HCT116 (cell line): ENCODE results near the gene SRGAP3. TPM values are rescaled to one million over a fixed set of nuclear protein-coding genes. Genes with fewer than 3 reads are reported as not detected.

ENCODE experiments used
- ATAC-seq: fragments of 200-7000 bp; cut with Tn5 transposase; 2 replicates; pipeline ENCODE4 v1.9.1; 2020; ENCODE audit warnings: mild to moderate bottlenecking, moderate library complexity
- BruUV-seq: library from RNA; stranded (reverse); fragments of 400-500 nt; replicated peaks from 2 replicates; lab custom pipeline; 2021; lab: Mats Ljungman, UMichigan
- CTCF ChIA-PET: fragments of 300-600 bp; sonication (Branson Sonifier 250); formaldehyde crosslinking; loops from one replicate; lab custom pipeline; 2021; ENCODE audit warnings: antibody characterized with exemption; lab: Charles Lee
- POLR2A ChIA-PET: fragments of 300-600, 350-600 bp; sonication (Branson Sonifier 250); formaldehyde crosslinking; loops from one replicate; lab custom pipeline; 2021; ENCODE audit warnings: antibody characterized with exemption; lab: Charles Lee
- RAD21 ChIA-PET, 2 experiments: fragments of 300-600 bp; sonication (Branson Sonifier 250); formaldehyde crosslinking; loops; one replicate each; lab custom pipeline; 2023; ENCODE audit warnings: low total read pairs in 2 of 2; ENCODE audit not compliant: uncharacterized antibody in 2 of 2, unreplicated experiment in 2 of 2, low non-redundant PET in 1 of 2; lab: Charles Lee
- DNase-seq: peaks from one replicate; pipeline ENCODE4 v3.0.0-alpha.2; 2010; ENCODE audit warnings: low read depth, low spot score
- H2AFZ ChIP-seq: fragments of 200-600 bp; shearing (Covaris generic), sonication (generic); 2 replicates; pipeline ENCODE4 v1.6.1; 2017; ENCODE audit warnings: low read depth, mixed run types, mixed read lengths, antibody characterized with exemption, low read length; ENCODE audit not compliant: poor library complexity, severe bottlenecking
- H3K27ac ChIP-seq: 2 replicates; pipeline ENCODE4 v1.5.1; 2012; ENCODE audit warnings: low read depth, low read length
- H3K27me3 ChIP-seq: fragments of 200-600 bp; sonication (generic); 2 replicates; pipeline ENCODE4 v1.6.1; 2016; ENCODE audit warnings: mixed run types, low read length, mixed read lengths; ENCODE audit not compliant: insufficient read depth
- H3K36me3 ChIP-seq, 2 experiments: fragments of 200-500 bp in 1 of 2; fragments of 200-600 bp in 1 of 2; sonication (Bioruptor generic) in 1 of 2; sonication (generic) in 1 of 2; 2 replicates each; pipeline versions ENCODE4 v1.5.1 to v1.6.1; 2014 to 2016; ENCODE audit warnings: low read length in 2 of 2, inconsistent platforms in 1 of 2, mixed read lengths in 1 of 2, mixed run types in 1 of 2; ENCODE audit not compliant: insufficient read depth in 2 of 2, control insufficient read depth in 1 of 2
- H3K4me1 ChIP-seq, 2 experiments: fragments of 200-600 bp in 1 of 2; sonication (generic) in 1 of 2; 2 replicates each; pipeline versions ENCODE4 v1.5.1 to v1.6.1; 2012 to 2017; ENCODE audit warnings: low read length in 2 of 2, inconsistent platforms in 1 of 2, mild to moderate bottlenecking in 1 of 2, mixed read lengths in 1 of 2, mixed run types in 1 of 2, moderate library complexity in 1 of 2; ENCODE audit not compliant: insufficient read depth in 2 of 2, control insufficient read depth in 1 of 2
- H3K4me2 ChIP-seq: fragments of 200-600 bp; sonication (generic); 2 replicates; pipeline ENCODE4 v1.6.1; 2017; ENCODE audit warnings: mixed run types, low read length, mixed read lengths
- H3K4me3 ChIP-seq, 2 experiments: fragments of 200-600 bp in 1 of 2; sonication (generic) in 1 of 2; replicated peaks in 1 of 2; 2 replicates each; pipeline ENCODE4 v1.5.1; 2011 to 2016; ENCODE audit warnings: low read length in 2 of 2, control low read depth in 1 of 2, low read depth in 1 of 2, mild to moderate bottlenecking in 1 of 2, mixed read lengths in 1 of 2, mixed run types in 1 of 2
- H3K79me2 ChIP-seq: fragments of 200-600 bp; sonication (generic); 2 replicates; pipeline ENCODE4 v1.6.1; 2017; ENCODE audit warnings: mild to moderate bottlenecking, mixed run types, low read length, moderate library complexity, mixed read lengths; ENCODE audit not compliant: insufficient read depth
- H3K9ac ChIP-seq: fragments of 200-600 bp; sonication (generic); 2 replicates; pipeline ENCODE4 v1.6.1; 2016; ENCODE audit warnings: low read length, mixed read lengths
- H3K9me2 ChIP-seq: fragments of 200-600 bp; sonication (generic), shearing (Covaris generic); 2 replicates; pipeline ENCODE4 v1.6.1; 2017; ENCODE audit warnings: mixed run types, mild to moderate bottlenecking, moderate library complexity; ENCODE audit not compliant: insufficient read depth
- H3K9me3 ChIP-seq, 2 experiments: fragments of 200-500 bp in 1 of 2; fragments of 200-600 bp in 1 of 2; sonication (Bioruptor generic) in 1 of 2; sonication (generic) in 1 of 2; 2 replicates each; pipeline ENCODE4 v1.6.1; 2014 to 2017; ENCODE audit warnings: low read length in 2 of 2, mixed read lengths in 2 of 2, inconsistent platforms in 1 of 2, low read depth in 1 of 2, mild to moderate bottlenecking in 1 of 2, mixed run types in 1 of 2, moderate library complexity in 1 of 2; ENCODE audit not compliant: control insufficient read depth in 1 of 2, insufficient read depth in 1 of 2
- H4K20me1 ChIP-seq: fragments of 200-600 bp; sonication (generic), shearing (Covaris generic); 2 replicates; pipeline ENCODE4 v1.6.1; 2017; ENCODE audit warnings: mixed run types, mild to moderate bottlenecking, moderate library complexity; ENCODE audit not compliant: insufficient read depth
- ATF3 ChIP-seq: IDR thresholded peaks from 2 replicates; pipeline ENCODE4 v1.6.1; 2012
- CBX3 ChIP-seq: IDR thresholded peaks from 2 replicates; pipeline ENCODE4 v1.6.1; 2012; ENCODE audit warnings: low read depth
- CEBPB ChIP-seq: IDR thresholded peaks from 2 replicates; pipeline ENCODE4 v1.6.1; 2012; ENCODE audit warnings: low read depth
- CTCF ChIP-seq, 3 experiments: fragments of 200-600 bp in 1 of 3; sonication (generic) in 1 of 3; IDR thresholded peaks in 2 of 3; conservative IDR thresholded peaks in 1 of 3; 2 replicates each; pipeline ENCODE4 v1.5.1; 2012 to 2017; ENCODE audit warnings: low read depth in 2 of 3, low read length in 2 of 3, antibody characterized with exemption in 1 of 3, borderline replicate concordance in 1 of 3, control low read depth in 1 of 3, mild to moderate bottlenecking in 1 of 3, mixed read lengths in 1 of 3, mixed run types in 1 of 3, moderate library complexity in 1 of 3; ENCODE audit not compliant: insufficient read depth in 1 of 3
- EGR1 ChIP-seq: IDR thresholded peaks from 2 replicates; pipeline ENCODE4 v1.6.1; 2012; ENCODE audit warnings: low read depth
- ELF1 ChIP-seq: IDR thresholded peaks from 2 replicates; pipeline ENCODE4 v1.6.1; 2012; ENCODE audit warnings: low read depth, borderline replicate concordance
- EZH2 ChIP-seq: fragments of 200-600 bp; sonication (generic); IDR thresholded peaks from 2 replicates; pipeline ENCODE4 v1.6.1; 2017; ENCODE audit warnings: antibody characterized with exemption, mixed run types
- EZH2phosphoT487 ChIP-seq: fragments of 200-600 bp; IDR thresholded peaks from 2 replicates; pipeline ENCODE4 v1.6.1; 2018; ENCODE audit warnings: antibody characterized with exemption, borderline replicate concordance
- JUND ChIP-seq: IDR thresholded peaks from 2 replicates; pipeline ENCODE4 v1.6.1; 2012
- MAX ChIP-seq: IDR thresholded peaks from 2 replicates; pipeline ENCODE4 v1.6.1; 2012
- POLR2A ChIP-seq: IDR thresholded peaks from 2 replicates; pipeline ENCODE4 v1.7.0; 2011; ENCODE audit warnings: borderline replicate concordance; ENCODE audit not compliant: insufficient read depth, insufficient read length; ENCODE audit errors: extremely low read depth
- POLR2AphosphoS5 ChIP-seq: IDR thresholded peaks from 2 replicates; pipeline ENCODE4 v1.6.1; 2011; ENCODE audit warnings: mild to moderate bottlenecking, low read depth, low read length, moderate library complexity
- RAD21 ChIP-seq: IDR thresholded peaks from 2 replicates; pipeline ENCODE4 v1.6.1; 2012; ENCODE audit warnings: low read depth, mild to moderate bottlenecking
- REST ChIP-seq: IDR thresholded peaks from 2 replicates; pipeline ENCODE4 v1.6.1; 2012; ENCODE audit warnings: low read depth
- SIN3A ChIP-seq: IDR thresholded peaks from 2 replicates; pipeline ENCODE4 v1.6.1; 2012; ENCODE audit warnings: low read depth
- SP1 ChIP-seq: IDR thresholded peaks from 2 replicates; pipeline ENCODE4 v1.6.1; 2012; ENCODE audit warnings: low read depth
- YY1 ChIP-seq: IDR thresholded peaks from 2 replicates; pipeline ENCODE4 v1.6.1; 2011; ENCODE audit warnings: low read length, low read depth, moderate library complexity, mild to moderate bottlenecking; ENCODE audit not compliant: insufficient replicate concordance; ENCODE audit errors: extremely low read depth
- ZBTB33 ChIP-seq: IDR thresholded peaks from 2 replicates; pipeline ENCODE4 v1.6.1; 2011; ENCODE audit warnings: mild to moderate bottlenecking, low read length, moderate library complexity; ENCODE audit not compliant: insufficient replicate concordance; ENCODE audit errors: extremely low read depth
- ZFX ChIP-seq: fragments of 450-650 bp; IDR thresholded peaks from 2 replicates; pipeline ENCODE4 v1.6.1; 2017
- ZNF274 ChIP-seq: fragments of 200-500 bp; sonication (Bioruptor generic); IDR thresholded peaks from 2 replicates; pipeline ENCODE4 v1.6.1; 2014; ENCODE audit warnings: mild to moderate bottlenecking, low read depth, low read length, inconsistent platforms
- intact Hi-C: fragments of 100-400 bp; cut with micrococcal nuclease; formaldehyde crosslinking; loops from 2 replicates; pipeline ENCODE4 v1.10.0; 2022
- total RNA-seq: library from RNA; stranded (reverse); gene quantifications from one replicate; pipeline ENCODE4 v1.2.1, GENCODE V29; 2021; ENCODE audit not compliant: unreplicated experiment

SRGAP3 gene
- total RNA-seq, 1 experiment from 2014 or later, result 8.3 TPM

- ATAC-seq, result no peak
- Histone ChIP-seq H3K27me3 (no peaks in the 10 kb centered on the region), H3K27ac (no peak overlapping the region), H3K4me1 (no peaks in the 10 kb centered on the region), H4K20me1 (no peaks in the 10 kb centered on the region)
- BruUV-seq, result no TSS peak
- TF ChIP-seq POLR2AphosphoS5, result no peak
- no peak for TF ChIP-seq CBX3
- no peak for TF ChIP-seq REST
- no peak for TF ChIP-seq ZFX
- TF ChIP-seq CEBPB, result no peak
- no peak for TF ChIP-seq EGR1
- no peak for TF ChIP-seq JUND
- TF ChIP-seq CTCF (IDR thresholded peaks at IDR 0.05 in 2 of 3, conservative IDR thresholded peaks at IDR 0.05 in 1 of 3; ENCODE audit: borderline replicate concordance in 1 of 3, insufficient read depth in 1 of 3, low read depth in 2 of 3, low read length in 2 of 3), result no peak
- no peak for TF ChIP-seq ZNF274
- no peak for TF ChIP-seq ELF1
- no peak for TF ChIP-seq ZBTB33
- no peak for TF ChIP-seq MAX
- TF ChIP-seq EZH2, result no peak
- no peak for TF ChIP-seq EZH2phosphoT487
- no peak for TF ChIP-seq POLR2A
- TF ChIP-seq SIN3A, result no peak
- TF ChIP-seq YY1, result no peak
- no peak for TF ChIP-seq ATF3
- no peak for TF ChIP-seq RAD21
- TF ChIP-seq SP1, result no peak
- TF ChIP-seq, all 23 proteins: peak for 0
- intact Hi-C loops, result no loop called here
- Histone ChIP-seq H3K9me2 (no peaks in the 10 kb centered on the region), H3K4me2 (no peak overlapping the region), H2AFZ (no peak overlapping the region), H3K79me2 (no peaks in the 10 kb centered on the region), H3K9ac (no peak overlapping the region), H3K36me3 (no peaks in the 10 kb centered on the region), H3K4me3 (no peak overlapping the region), H3K9me3 (no peaks in the 10 kb centered on the region)
- RAD21 ChIA-PET, result no interaction called here
- DNase-seq, result no peak
- CTCF ChIA-PET, result no interaction called here
- POLR2A ChIA-PET, result no interaction called here
Measured at GRCh38 chr3:9204253-9204992, 45.0 kb downstream of the SRGAP3 start.
